Liver (tissue), 3 donors: ENCODE data around the gene MEF2A.

Experiments used
- ATF3 ChIP-seq: IDR thresholded peaks from 2 replicates; pipeline ENCODE4 v1.6.1; 2016; ENCODE audit warnings: antibody characterized with exemption
- EGR1 ChIP-seq, 2 donors: IDR thresholded peaks; 2 replicates each; pipeline ENCODE4 v1.6.1; 2016 to 2018; ENCODE audit warnings: antibody characterized with exemption in 2 of 2, low read depth in 2 of 2
- JUND ChIP-seq, 2 donors: IDR thresholded peaks; 2 replicates each; pipeline ENCODE4 v1.6.1; 2016; ENCODE audit warnings: antibody characterized with exemption in 2 of 2
- MAX ChIP-seq: IDR thresholded peaks from 2 replicates; pipeline ENCODE4 v1.6.1; 2016; ENCODE audit warnings: antibody characterized with exemption
- RAD21 ChIP-seq, 2 donors: IDR thresholded peaks; 2 replicates each; pipeline ENCODE4 v1.6.1; 2016; ENCODE audit warnings: antibody characterized with exemption in 2 of 2, mild to moderate bottlenecking in 2 of 2
- TAF1 ChIP-seq: conservative IDR thresholded peaks from 2 replicates; pipeline ENCODE4 v1.6.1; 2016; ENCODE audit warnings: antibody characterized with exemption, mild to moderate bottlenecking
- TF ChIP-seq, protein P1 (sequence below): fragments of 150-350 bp; IDR thresholded peaks from 2 replicates; pipeline ENCODE4 v1.5.1; 2017; ENCODE audit warnings: improper control_type of control experiment, low read depth, low read length; ENCODE audit not compliant: missing input control
- TF ChIP-seq, protein P2 (sequence below): IDR thresholded peaks from 2 replicates; pipeline ENCODE4 v1.6.1; 2016; ENCODE audit warnings: antibody characterized with exemption, mild to moderate bottlenecking
- donor health status: healthy.
- donor health status: healthy.

- TF ChIP-seq, protein P1, sequence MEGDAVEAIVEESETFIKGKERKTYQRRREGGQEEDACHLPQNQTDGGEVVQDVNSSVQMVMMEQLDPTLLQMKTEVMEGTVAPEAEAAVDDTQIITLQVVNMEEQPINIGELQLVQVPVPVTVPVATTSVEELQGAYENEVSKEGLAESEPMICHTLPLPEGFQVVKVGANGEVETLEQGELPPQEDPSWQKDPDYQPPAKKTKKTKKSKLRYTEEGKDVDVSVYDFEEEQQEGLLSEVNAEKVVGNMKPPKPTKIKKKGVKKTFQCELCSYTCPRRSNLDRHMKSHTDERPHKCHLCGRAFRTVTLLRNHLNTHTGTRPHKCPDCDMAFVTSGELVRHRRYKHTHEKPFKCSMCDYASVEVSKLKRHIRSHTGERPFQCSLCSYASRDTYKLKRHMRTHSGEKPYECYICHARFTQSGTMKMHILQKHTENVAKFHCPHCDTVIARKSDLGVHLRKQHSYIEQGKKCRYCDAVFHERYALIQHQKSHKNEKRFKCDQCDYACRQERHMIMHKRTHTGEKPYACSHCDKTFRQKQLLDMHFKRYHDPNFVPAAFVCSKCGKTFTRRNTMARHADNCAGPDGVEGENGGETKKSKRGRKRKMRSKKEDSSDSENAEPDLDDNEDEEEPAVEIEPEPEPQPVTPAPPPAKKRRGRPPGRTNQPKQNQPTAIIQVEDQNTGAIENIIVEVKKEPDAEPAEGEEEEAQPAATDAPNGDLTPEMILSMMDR: no peak
- TF ChIP-seq RAD21 (IDR thresholded peaks at IDR 0.05) (no peak), TAF1 (no peak), ATF3 (no peak), MAX (no peak), EGR1 (IDR thresholded peaks at IDR 0.05; ENCODE audit: low read depth in 2 of 2) (no peak), JUND (IDR thresholded peaks at IDR 0.05) (no peak)
- TF ChIP-seq, protein P2, sequence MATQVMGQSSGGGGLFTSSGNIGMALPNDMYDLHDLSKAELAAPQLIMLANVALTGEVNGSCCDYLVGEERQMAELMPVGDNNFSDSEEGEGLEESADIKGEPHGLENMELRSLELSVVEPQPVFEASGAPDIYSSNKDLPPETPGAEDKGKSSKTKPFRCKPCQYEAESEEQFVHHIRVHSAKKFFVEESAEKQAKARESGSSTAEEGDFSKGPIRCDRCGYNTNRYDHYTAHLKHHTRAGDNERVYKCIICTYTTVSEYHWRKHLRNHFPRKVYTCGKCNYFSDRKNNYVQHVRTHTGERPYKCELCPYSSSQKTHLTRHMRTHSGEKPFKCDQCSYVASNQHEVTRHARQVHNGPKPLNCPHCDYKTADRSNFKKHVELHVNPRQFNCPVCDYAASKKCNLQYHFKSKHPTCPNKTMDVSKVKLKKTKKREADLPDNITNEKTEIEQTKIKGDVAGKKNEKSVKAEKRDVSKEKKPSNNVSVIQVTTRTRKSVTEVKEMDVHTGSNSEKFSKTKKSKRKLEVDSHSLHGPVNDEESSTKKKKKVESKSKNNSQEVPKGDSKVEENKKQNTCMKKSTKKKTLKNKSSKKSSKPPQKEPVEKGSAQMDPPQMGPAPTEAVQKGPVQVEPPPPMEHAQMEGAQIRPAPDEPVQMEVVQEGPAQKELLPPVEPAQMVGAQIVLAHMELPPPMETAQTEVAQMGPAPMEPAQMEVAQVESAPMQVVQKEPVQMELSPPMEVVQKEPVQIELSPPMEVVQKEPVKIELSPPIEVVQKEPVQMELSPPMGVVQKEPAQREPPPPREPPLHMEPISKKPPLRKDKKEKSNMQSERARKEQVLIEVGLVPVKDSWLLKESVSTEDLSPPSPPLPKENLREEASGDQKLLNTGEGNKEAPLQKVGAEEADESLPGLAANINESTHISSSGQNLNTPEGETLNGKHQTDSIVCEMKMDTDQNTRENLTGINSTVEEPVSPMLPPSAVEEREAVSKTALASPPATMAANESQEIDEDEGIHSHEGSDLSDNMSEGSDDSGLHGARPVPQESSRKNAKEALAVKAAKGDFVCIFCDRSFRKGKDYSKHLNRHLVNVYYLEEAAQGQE: no peak
These were observed 116.2 kb downstream of the MEF2A start for GRCh38 chr15:99681990-99682389.
